ENCODE measurements around the gene NECTIN3. TPM values are rescaled to one million over a fixed set of nuclear protein-coding genes. Genes with fewer than 3 reads are reported as not detected.

The NECTIN3 gene
- total and polyA plus RNA-seq, 2 donors (not counting 1 experiment from before 2014, with no cell fraction given): 0.19 to 1.9 TPM

- H3K9me3 ChIP-seq (ENCODE audit: control extremely low read depth in 1 of 3, control insufficient read depth in 2 of 3, insufficient read depth in 1 of 3, low read length in 2 of 3): no peaks in the 10 kb centered on the region
- H3K4me1 ChIP-seq (ENCODE audit: control insufficient read depth in 2 of 2, insufficient read depth in 2 of 2, low read length in 2 of 2): no peaks in the 10 kb centered on the region
- H3K4me2 ChIP-seq (replicated peaks; ENCODE audit: low read depth, low read length, poor library complexity, severe bottlenecking): no peak overlapping the region
- no peaks in the 10 kb centered on the region for H3K27me3 ChIP-seq (replicated peaks in 1 of 4; ENCODE audit: control extremely low read depth in 1 of 4, control insufficient read depth in 3 of 4, insufficient read depth in 4 of 4, low read length in 3 of 4)
- Mint-ChIP-seq H3K4me1 (no peaks in the 10 kb centered on the region), H3K4me3 (no peak overlapping the region), H3K27me3 (no peaks in the 10 kb centered on the region), H3K27ac (no peak overlapping the region), H3K9me3 (ENCODE audit: insufficient read depth) (no peaks in the 10 kb centered on the region)
- POLR2A ChIA-PET: no interaction called here
- no peak overlapping the region for H3K9ac ChIP-seq (ENCODE audit: low read length)
- WGBS (ENCODE audit: insufficient coverage): 93% methylated on average over 1 of the region's 4 CpGs
- DNase-seq (no peak), ATAC-seq (ENCODE audit: low read depth) (no peak)
- H3K36me3 ChIP-seq (replicated peaks in 1 of 2; ENCODE audit: control extremely low read depth in 1 of 2, control insufficient read depth in 1 of 2, extremely low read depth in 1 of 2, insufficient read depth in 2 of 2, low read length in 1 of 2): no peaks in the 10 kb centered on the region
- no peak overlapping the region for H2AFZ ChIP-seq (ENCODE audit: insufficient read depth, low read depth, low read length, poor library complexity, severe bottlenecking)
- no peaks in the 10 kb centered on the region for H4K20me1 ChIP-seq (ENCODE audit: control insufficient read depth, insufficient read depth, low read length, poor library complexity, severe bottlenecking)
- intact Hi-C loops (cut with micrococcal nuclease): no loop called here
- H3K79me2 ChIP-seq (ENCODE audit: control insufficient read depth, insufficient read depth, low read length): no peaks in the 10 kb centered on the region
- no peak overlapping the region for H3K27ac ChIP-seq (ENCODE audit: low read length in 2 of 2)
- H3K4me3 ChIP-seq (ENCODE audit: control extremely low read depth in 1 of 5, extremely low read depth in 1 of 5, insufficient read depth in 1 of 5, low read depth in 2 of 5, low read length in 4 of 5): no peak overlapping the region
- CTCF ChIA-PET: interaction anchor here (0.5 kb wide), 1 partner anchor 756 kb away, joined by 6 read pairs; no protein-coding TSS in a partner anchor
- no peak for TF ChIP-seq CTCF (IDR thresholded peaks at IDR 0.05)
- TF ChIP-seq EZH2 (IDR thresholded peaks at IDR 0.05; ENCODE audit: borderline replicate concordance, insufficient read depth, low read depth, low read length, poor library complexity, severe bottlenecking): no peak
Observed at GRCh38 chr3:111212511-111212910, 140.9 kb downstream of the NECTIN3 start.

- 80% methylated on average over 1 of the region's 1 CpG for WGBS (ENCODE audit: insufficient coverage)
- Histone ChIP-seq H3K36me3 (replicated peaks in 1 of 2; ENCODE audit: control extremely low read depth in 1 of 2, control insufficient read depth in 1 of 2, extremely low read depth in 1 of 2, insufficient read depth in 2 of 2, low read length in 1 of 2) (no peaks in the 10 kb centered on the region), H3K4me2 (replicated peaks; ENCODE audit: low read depth, low read length, poor library complexity, severe bottlenecking) (no peak overlapping the region), H3K9ac (ENCODE audit: low read length) (no peak overlapping the region), H4K20me1 (ENCODE audit: control insufficient read depth, insufficient read depth, low read length, poor library complexity, severe bottlenecking) (no peaks in the 10 kb centered on the region), H3K27ac (ENCODE audit: low read length in 2 of 2) (no peak overlapping the region), H3K27me3 (replicated peaks in 1 of 4; ENCODE audit: control extremely low read depth in 1 of 4, control insufficient read depth in 3 of 4, insufficient read depth in 4 of 4, low read length in 3 of 4) (no peaks in the 10 kb centered on the region), H3K79me2 (ENCODE audit: control insufficient read depth, insufficient read depth, low read length) (no peaks in the 10 kb centered on the region), H3K9me3 (ENCODE audit: control extremely low read depth in 1 of 3, control insufficient read depth in 2 of 3, insufficient read depth in 1 of 3, low read length in 2 of 3) (no peaks in the 10 kb centered on the region), H3K4me1 (ENCODE audit: control insufficient read depth in 2 of 2, insufficient read depth in 2 of 2, low read length in 2 of 2) (no peaks in the 10 kb centered on the region), H3K4me3 (ENCODE audit: control extremely low read depth in 1 of 5, extremely low read depth in 1 of 5, insufficient read depth in 1 of 5, low read depth in 2 of 5, low read length in 4 of 5) (no peak overlapping the region), H2AFZ (ENCODE audit: insufficient read depth, low read depth, low read length, poor library complexity, severe bottlenecking) (no peak overlapping the region)
- intact Hi-C loops (cut with micrococcal nuclease): no loop called here
- H3K4me1 Mint-ChIP-seq: no peaks in the 10 kb centered on the region
- no peak overlapping the region for H3K4me3 Mint-ChIP-seq
- DNase-seq: no peak
- ChIA-PET POLR2A (no interaction called here), CTCF (interaction anchor here (1.4 kb wide), 1 partner anchor 15 kb away, joined by 4 read pairs; no protein-coding TSS in a partner anchor)
- no peaks in the 10 kb centered on the region for H3K27me3 Mint-ChIP-seq
- no peak overlapping the region for H3K27ac Mint-ChIP-seq
- TF ChIP-seq CTCF (IDR thresholded peaks at IDR 0.05): no peak
- no peak for TF ChIP-seq EZH2 (IDR thresholded peaks at IDR 0.05; ENCODE audit: borderline replicate concordance, insufficient read depth, low read depth, low read length, poor library complexity, severe bottlenecking)
- no peaks in the 10 kb centered on the region for H3K9me3 Mint-ChIP-seq (ENCODE audit: insufficient read depth)
- no peak for ATAC-seq (ENCODE audit: low read depth)
Observed at GRCh38 chr3:111215481-111215880, 143.9 kb downstream of the NECTIN3 start.
